DOHH2 (cell line): ENCODE measurements around the gene NLRP14.

Experiments
- H3F3A ChIP-seq: fragments of 200-600 bp; sonication (generic), shearing (Covaris generic); 2 replicates; pipeline ENCODE4 v1.6.0; 2016; ENCODE audit warnings: antibody characterized with exemption, mild to moderate bottlenecking; ENCODE audit not compliant: control insufficient read depth, insufficient read depth
- H3K27ac ChIP-seq: fragments of 200-600 bp; sonication (generic); 2 replicates; pipeline ENCODE4 v1.5.1; 2014; ENCODE audit warnings: low read depth, mild to moderate bottlenecking, low read length, moderate library complexity
- H3K27me3 ChIP-seq: fragments of 200-600 bp; sonication (generic); 2 replicates; pipeline ENCODE4 v1.6.1; 2014; ENCODE audit warnings: mild to moderate bottlenecking, low read length, mixed read lengths; ENCODE audit not compliant: control insufficient read depth
- H3K36me3 ChIP-seq: fragments of 200-600 bp; sonication (generic); 2 replicates; pipeline ENCODE4 v1.6.1; 2014; ENCODE audit warnings: mild to moderate bottlenecking, low read length, moderate library complexity, mixed read lengths; ENCODE audit not compliant: control insufficient read depth
- H3K4me1 ChIP-seq: fragments of 200-600 bp; sonication (generic); 2 replicates; pipeline ENCODE4 v1.6.1; 2014; ENCODE audit warnings: mild to moderate bottlenecking, low read length, mixed read lengths; ENCODE audit not compliant: control insufficient read depth
- H3K4me2 ChIP-seq: fragments of 200-600 bp; sonication (generic); 2 replicates; pipeline ENCODE4 v1.6.0; 2014; ENCODE audit warnings: mild to moderate bottlenecking, low read length, moderate library complexity
- H3K4me3 ChIP-seq: fragments of 200-600 bp; sonication (generic); 2 replicates; pipeline ENCODE4 v1.5.1; 2014; ENCODE audit warnings: mild to moderate bottlenecking, low read length, mixed read lengths
- H3K79me2 ChIP-seq: fragments of 200-600 bp; sonication (generic); 2 replicates; pipeline ENCODE4 v1.6.1; 2014; ENCODE audit warnings: mild to moderate bottlenecking, low read length, mixed read lengths; ENCODE audit not compliant: control insufficient read depth
- H3K9me2 ChIP-seq: fragments of 200-600 bp; sonication (generic); replicated peaks from 2 replicates; pipeline ENCODE4 v1.6.1; 2014; ENCODE audit warnings: mild to moderate bottlenecking, low read length, mixed read lengths; ENCODE audit not compliant: control insufficient read depth
- H3K9me3 ChIP-seq: fragments of 200-600 bp; sonication (generic); 2 replicates; pipeline ENCODE4 v1.6.1; 2014; ENCODE audit warnings: antibody characterized with exemption, low read length, mixed read lengths; ENCODE audit not compliant: control insufficient read depth, insufficient read depth
- H4K20me1 ChIP-seq: fragments of 200-600 bp; sonication (generic); 2 replicates; pipeline ENCODE4 v1.6.0; 2014; ENCODE audit warnings: low read depth, mild to moderate bottlenecking, antibody characterized with exemption, low read length, moderate library complexity; ENCODE audit not compliant: control insufficient read depth, insufficient read depth
- CTCF ChIP-seq: fragments of 200-600 bp; sonication (generic); IDR thresholded peaks from one replicate; pipeline ENCODE4 v1.5.1; 2014; ENCODE audit warnings: antibody characterized with exemption, mild to moderate bottlenecking, low read depth, low read length; ENCODE audit not compliant: poor library complexity, severe bottlenecking
- EZH2phosphoT487 ChIP-seq: fragments of 200-600 bp; sonication (generic); IDR thresholded peaks from 2 replicates; pipeline ENCODE4 v1.6.1; 2017; ENCODE audit warnings: borderline replicate concordance, mild to moderate bottlenecking, antibody characterized with exemption, low read length, moderate library complexity, mixed read lengths

Gene NLRP14

GRCh38 chr11:7098235-7098832, 78.1 kb downstream of the NLRP14 start:
- Histone ChIP-seq H3K4me3 (no peak overlapping the region), H3K27ac (no peak overlapping the region), H3K27me3 (peaks cover 10% of the 10 kb centered on the region; the same call in 1 of the 2 replicates), H4K20me1 (no peaks in the 10 kb centered on the region), H3F3A (no peaks in the 10 kb centered on the region), H3K4me1 (no peaks in the 10 kb centered on the region), H3K79me2 (no peaks in the 10 kb centered on the region), H3K9me2 (no peaks in the 10 kb centered on the region), H3K36me3 (no peaks in the 10 kb centered on the region), H3K4me2 (no peak overlapping the region), H3K9me3 (no peaks in the 10 kb centered on the region)
- TF ChIP-seq EZH2phosphoT487 (no peak), CTCF (peak; percentile 64)

GRCh38 chr11:7115780-7116179, 95.5 kb downstream of the NLRP14 start:
- no peak overlapping the region for H3K4me3 ChIP-seq
- no peaks in the 10 kb centered on the region for H3F3A ChIP-seq
- TF ChIP-seq EZH2phosphoT487: no peak
- no peak for TF ChIP-seq CTCF
- H3K27me3 ChIP-seq: peaks cover 15% of the 10 kb centered on the region
- no peaks in the 10 kb centered on the region for H3K9me3 ChIP-seq
- no peak overlapping the region for H3K4me2 ChIP-seq
- H3K9me2 ChIP-seq: no peaks in the 10 kb centered on the region
- H4K20me1 ChIP-seq: no peaks in the 10 kb centered on the region
- H3K36me3 ChIP-seq: no peaks in the 10 kb centered on the region
- H3K27ac ChIP-seq: no peak overlapping the region
- H3K79me2 ChIP-seq: no peaks in the 10 kb centered on the region
- no peaks in the 10 kb centered on the region for H3K4me1 ChIP-seq

GRCh38 chr11:7116370-7116769, 96.1 kb downstream of the NLRP14 start:
- Histone ChIP-seq H3K79me2 (no peaks in the 10 kb centered on the region), H3K9me2 (no peaks in the 10 kb centered on the region), H3K9me3 (no peaks in the 10 kb centered on the region), H3K4me2 (no peak overlapping the region), H4K20me1 (no peaks in the 10 kb centered on the region), H3K36me3 (no peaks in the 10 kb centered on the region), H3K27me3 (peaks cover 15% of the 10 kb centered on the region), H3K4me1 (no peaks in the 10 kb centered on the region), H3K4me3 (no peak overlapping the region), H3F3A (no peaks in the 10 kb centered on the region), H3K27ac (no peak overlapping the region)
- TF ChIP-seq EZH2phosphoT487: no peak
